Measurements from ENCODE around the gene GPX5.

The GPX5 gene

GRCh38 chr6:28553986-28554881 lies 28.6 kb downstream of the GPX5 start:
- no peak for DNase-seq (ENCODE audit: low read depth)
- in situ Hi-C loops (cut with HindIII; ENCODE audit: low sequenced_read_pairs) = no loop called here
- TF ChIP-seq, protein P1, sequence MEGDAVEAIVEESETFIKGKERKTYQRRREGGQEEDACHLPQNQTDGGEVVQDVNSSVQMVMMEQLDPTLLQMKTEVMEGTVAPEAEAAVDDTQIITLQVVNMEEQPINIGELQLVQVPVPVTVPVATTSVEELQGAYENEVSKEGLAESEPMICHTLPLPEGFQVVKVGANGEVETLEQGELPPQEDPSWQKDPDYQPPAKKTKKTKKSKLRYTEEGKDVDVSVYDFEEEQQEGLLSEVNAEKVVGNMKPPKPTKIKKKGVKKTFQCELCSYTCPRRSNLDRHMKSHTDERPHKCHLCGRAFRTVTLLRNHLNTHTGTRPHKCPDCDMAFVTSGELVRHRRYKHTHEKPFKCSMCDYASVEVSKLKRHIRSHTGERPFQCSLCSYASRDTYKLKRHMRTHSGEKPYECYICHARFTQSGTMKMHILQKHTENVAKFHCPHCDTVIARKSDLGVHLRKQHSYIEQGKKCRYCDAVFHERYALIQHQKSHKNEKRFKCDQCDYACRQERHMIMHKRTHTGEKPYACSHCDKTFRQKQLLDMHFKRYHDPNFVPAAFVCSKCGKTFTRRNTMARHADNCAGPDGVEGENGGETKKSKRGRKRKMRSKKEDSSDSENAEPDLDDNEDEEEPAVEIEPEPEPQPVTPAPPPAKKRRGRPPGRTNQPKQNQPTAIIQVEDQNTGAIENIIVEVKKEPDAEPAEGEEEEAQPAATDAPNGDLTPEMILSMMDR (IDR thresholded peaks at IDR 0.05; ENCODE audit: low read depth, low read length, missing control alignments) = no peak
- peak overlapping the region; percentile 1 for H3K4me3 ChIP-seq (ENCODE audit: low read depth, low read length)

GRCh38 chr6:28555136-28555535 lies 29.5 kb downstream of the GPX5 start:
- in situ Hi-C loops (cut with HindIII; ENCODE audit: low sequenced_read_pairs) = no loop called here
- DNase-seq (ENCODE audit: low read depth) = no peak
- H3K4me3 ChIP-seq (ENCODE audit: low read depth, low read length) = no peak overlapping the region
- TF ChIP-seq, protein P1 (IDR thresholded peaks at IDR 0.05; ENCODE audit: low read depth, low read length, missing control alignments) = no peak

GRCh38 chr6:28558629-28559028 lies 32.9 kb downstream of the GPX5 start:
- DNase-seq (ENCODE audit: low read depth) = no peak
- in situ Hi-C loops (cut with HindIII; ENCODE audit: low sequenced_read_pairs) = no loop called here
- TF ChIP-seq, protein P1 (IDR thresholded peaks at IDR 0.05; ENCODE audit: low read depth, low read length, missing control alignments) = no peak
- H3K4me3 ChIP-seq (ENCODE audit: low read depth, low read length) = no peak overlapping the region

DNA sequence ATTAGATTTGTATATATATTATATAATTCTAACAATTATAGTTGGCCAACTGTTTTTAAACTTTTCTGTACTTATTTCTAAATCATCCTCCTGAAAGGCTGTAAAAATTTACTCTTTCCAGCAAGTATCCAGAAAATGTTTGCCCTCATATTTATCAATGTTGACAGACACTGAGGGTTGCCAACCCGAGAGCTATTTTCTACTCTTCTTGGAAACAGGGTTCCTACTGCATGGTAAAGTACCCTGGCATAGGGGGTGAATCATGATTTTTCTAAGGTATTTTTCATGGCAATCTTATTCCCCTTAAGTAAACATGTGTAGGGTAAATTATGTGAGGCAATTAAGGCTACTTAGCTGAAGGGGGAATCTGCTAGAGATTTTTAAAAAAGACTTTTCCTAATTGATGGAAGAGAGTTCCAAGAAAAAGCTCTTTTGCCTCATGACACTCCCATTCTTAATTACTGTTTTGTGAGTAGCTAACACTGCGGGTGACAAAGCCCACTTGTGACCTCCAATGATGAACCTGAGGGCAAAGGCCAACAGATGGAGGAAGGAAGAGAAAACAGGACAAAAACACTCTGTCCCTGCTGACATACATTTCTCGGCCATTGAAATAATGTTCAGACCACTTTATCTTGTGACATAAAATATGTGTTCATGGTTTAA lies 37.9 kb downstream of the GPX5 start:
- H3K4me3 ChIP-seq (ENCODE audit: low read depth, low read length) = no peak overlapping the region
- TF ChIP-seq, protein P1 (IDR thresholded peaks at IDR 0.05; ENCODE audit: low read depth, low read length, missing control alignments) = no peak

GRCh38 chr6:28565823-28566526 lies 40.3 kb downstream of the GPX5 start:
- in situ Hi-C loops (cut with HindIII; ENCODE audit: low sequenced_read_pairs) = no loop called here
- no peak for DNase-seq (ENCODE audit: low read depth)
- H3K4me3 ChIP-seq (ENCODE audit: low read depth, low read length) = no peak overlapping the region
- TF ChIP-seq, protein P1 (IDR thresholded peaks at IDR 0.05; ENCODE audit: low read depth, low read length, missing control alignments) = no peak

More for the DNA sequence above, 37.9 kb downstream of the GPX5 start:
- in situ Hi-C loops (cut with HindIII; ENCODE audit: low sequenced_read_pairs) = no loop called here
- DNase-seq (ENCODE audit: low read depth) = no peak

DNA sequence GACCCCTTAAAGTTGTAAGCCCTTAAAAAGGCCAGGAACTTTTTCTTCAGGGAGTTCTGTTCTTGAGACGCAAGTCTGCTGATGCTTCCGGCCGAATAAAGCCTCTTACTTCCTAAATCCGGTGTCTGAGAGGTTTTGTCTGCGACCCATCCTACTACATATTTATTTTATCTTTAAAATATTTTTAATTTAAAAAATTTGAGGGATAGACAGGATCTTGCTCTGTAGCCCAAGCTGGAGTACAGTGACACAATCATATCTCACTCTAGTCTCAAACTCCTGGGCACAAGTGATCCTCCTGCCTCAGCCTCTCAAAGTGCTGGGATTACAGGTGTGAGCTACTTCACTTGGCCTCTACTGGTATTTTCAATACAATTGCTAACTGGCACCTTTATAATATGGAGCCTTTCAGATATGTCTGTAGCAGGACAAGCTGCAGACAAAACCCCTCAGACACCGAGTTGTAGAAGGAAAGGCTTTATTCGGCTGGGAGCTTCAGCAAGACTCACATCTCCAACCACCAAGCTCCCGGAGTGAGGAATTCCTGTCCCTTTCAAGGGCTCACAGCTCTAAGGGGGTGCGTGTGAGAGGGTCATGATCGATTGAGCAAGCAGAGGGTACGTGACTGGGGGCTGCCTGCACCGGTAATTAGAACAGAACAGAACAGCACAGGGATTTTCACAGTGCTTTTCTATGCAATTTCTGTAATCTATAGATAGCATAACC lies 41.0 kb downstream of the GPX5 start:
- H3K4me3 ChIP-seq (ENCODE audit: low read depth, low read length) = no peak overlapping the region
- TF ChIP-seq, protein P1 (IDR thresholded peaks at IDR 0.05; ENCODE audit: low read depth, low read length, missing control alignments) = no peak
- in situ Hi-C loops (cut with HindIII; ENCODE audit: low sequenced_read_pairs) = no loop called here
- no peak for DNase-seq (ENCODE audit: low read depth)

Data from astrocyte of the cerebellum (primary cell).